ENCODE results near the gene TMEM63B. TPM values are rescaled to one million over a fixed set of nuclear protein-coding genes. Genes with fewer than 3 reads are reported as not detected.

Gene TMEM63B
- total and polyA plus RNA-seq, 2 of the 8 experiments (the other 6 are each of a cell fraction or from before 2014, with no cell fraction given) = 61.1 to 96.8 TPM

- Histone ChIP-seq H2AFZ (ENCODE audit: low read length) (no peak overlapping the region), H3K18ac (ENCODE audit: extremely low read depth, low read length) (no peak overlapping the region), H3K56ac (replicated peaks; ENCODE audit: insufficient read length, low read depth, low read length) (no peak overlapping the region), H3K14ac (ENCODE audit: insufficient read length) (no peak overlapping the region), H4K5ac (ENCODE audit: insufficient read length, low read depth, low read length) (no peak overlapping the region), H3K9me3 (ENCODE audit: insufficient read depth in 2 of 2, low read depth in 1 of 2, low read length in 1 of 2) (no peaks in the 10 kb centered on the region), H4K8ac (ENCODE audit: extremely low read depth, insufficient read depth, low read length) (no peak overlapping the region), H4K20me1 (replicated peaks in 1 of 2; ENCODE audit: control insufficient read depth in 1 of 2, insufficient read depth in 2 of 2, low read length in 2 of 2) (peaks cover 11 to 31% of the 10 kb centered on the region in 2 experiments), H2BK120ac (replicated peaks; ENCODE audit: low read depth, low read length) (no peak overlapping the region), H3K9ac (replicated peaks in 1 of 4; ENCODE audit: extremely low read depth in 1 of 4, low read depth in 3 of 4, low read length in 3 of 4) (no peak overlapping the region), H2AK5ac (ENCODE audit: low read depth, low read length) (no peak overlapping the region), H3K23me2 (ENCODE audit: low read depth, low read length) (no peaks in the 10 kb centered on the region), H3K4me3 (ENCODE audit: extremely low read depth in 1 of 4, insufficient read depth in 2 of 4, low read depth in 3 of 4, low read length in 4 of 4) (no peak overlapping the region), H2BK5ac (ENCODE audit: low read depth, low read length) (no peak overlapping the region), H3K23ac (ENCODE audit: insufficient read length) (no peak overlapping the region), H3K79me2 (ENCODE audit: control insufficient read depth in 1 of 2, insufficient read depth in 2 of 2, low read length in 2 of 2) (peaks cover 0 to 9% of the 10 kb centered on the region in 2 experiments; a peak in 1 of 4 replicates), H3K4ac (replicated peaks; ENCODE audit: insufficient read length, low read depth, low read length) (no peak overlapping the region), H3K36me3 (ENCODE audit: control insufficient read depth in 2 of 4, insufficient read depth in 4 of 4, low read length in 3 of 4) (peaks cover 9 to 45% (median 16%) of the 10 kb centered on the region in 4 experiments; a peak in 7 of 8 replicates), H3K27me3 (replicated peaks in 1 of 4; ENCODE audit: control insufficient read depth in 3 of 4, extremely low read depth in 1 of 4, insufficient read depth in 3 of 4, low read length in 3 of 4) (no peaks in the 10 kb centered on the region), H3K4me2 (ENCODE audit: insufficient read depth in 1 of 2, low read depth in 2 of 2, low read length in 2 of 2) (no peak overlapping the region), H2BK20ac (ENCODE audit: low read length) (no peak overlapping the region), H4K91ac (replicated peaks; ENCODE audit: insufficient read length, low read length) (no peak overlapping the region), H2BK15ac (ENCODE audit: low read length) (no peak overlapping the region), H3K79me1 (ENCODE audit: low read depth, low read length) (peaks cover 9% of the 10 kb centered on the region), H3K4me1 (replicated peaks in 1 of 4; ENCODE audit: control insufficient read depth in 3 of 4, insufficient read depth in 4 of 4, low read length in 3 of 4) (peaks cover 0 to 9% (median 0%) of the 10 kb centered on the region in 4 experiments; a peak in 2 of 7 replicates), H2BK12ac (ENCODE audit: low read depth, low read length) (no peak overlapping the region), H3K27ac (ENCODE audit: low read depth, low read length) (no peak overlapping the region)
- POLR2A ChIA-PET (ENCODE audit: partially characterized antibody) = interaction anchor here (0.8 to 2.2 kb wide), 5 partner anchors 10 to 142 kb away, joined by 3 to 5 read pairs (median 3); no protein-coding TSS in a partner anchor
- CTCF ChIA-PET (ENCODE audit: partially characterized antibody) = interaction anchor here (1.2 to 22.5 kb wide), 2 partner anchors 6 to 68 kb away, joined by 4 to 255 read pairs; no protein-coding TSS in a partner anchor
- WGBS, 2 experiments (ENCODE audit: extremely low coverage in 1 of 2, insufficient coverage in 1 of 2, insufficient read length in 1 of 2, insufficient replicate concordance in 2 of 2, low coverage in 1 of 2, low lambda C conversion rate in 2 of 2, missing lambda C conversion rate in 1 of 2) = 94% methylated on average over 7 of the region's 7 CpGs; no CpG with 5 or more reads in 1 of the 2 experiments
- DNase-seq (ENCODE audit: low read depth in 1 of 2, low spot score in 2 of 2) (no peak), FAIRE-seq (no peak)
Measured at GRCh38 chr6:44105146-44105545, 22.2 kb upstream of the TMEM63B start.

Measured in H1 (cell line).